Epithelial cell of prostate (primary cell): Measurements from ENCODE around the gene DEFB125.

Source experiments
- DNase-seq: peaks from one replicate; pipeline ENCODE4 v3.0.0-alpha.2; 2011; ENCODE audit warnings: low read depth, low spot score
- H3K27ac ChIP-seq: fragments of 450-650 bp; 2 replicates; pipeline ENCODE4 v1.5.1; 2017; ENCODE audit warnings: mild to moderate bottlenecking

DEFB125 gene

GRCh38 chr20:142290-142689, 54.8 kb downstream of the DEFB125 start, which contains the start of gene DEFB126:
Gene DEFB126, plus strand, starts transcription at chr20:142590. Its CDS starts 39 bp downstream, at chr20:142629.
- DNase-seq: no peak
- H3K27ac ChIP-seq: no peak within 1 kb of the TSS

GRCh38 chr20:145877-146276, 58.4 kb downstream of the DEFB125 start:
- H3K27ac ChIP-seq: no peak overlapping the region
- no peak for DNase-seq
